Endodermal cell (in vitro differentiated cells): Measurements from ENCODE around the gene MORN4. TPM values are rescaled to one million over a fixed set of nuclear protein-coding genes. Genes with fewer than 3 reads are reported as not detected.

Experiments
- DNase-seq: peaks from one replicate; pipeline ENCODE4 v3.0.0-alpha.2; 2017
- H3K27ac ChIP-seq: 2 replicates; pipeline ENCODE4 v1.5.1; 2013; ENCODE audit warnings: mild to moderate bottlenecking, low read depth, low read length, moderate library complexity
- H3K27me3 ChIP-seq: 2 replicates; pipeline ENCODE4 v1.6.1; 2013; ENCODE audit warnings: mild to moderate bottlenecking, low read length, moderate library complexity; ENCODE audit not compliant: insufficient read depth, control insufficient read depth, poor library complexity, severe bottlenecking
- H3K36me3 ChIP-seq: 2 replicates; pipeline ENCODE4 v1.7.0; 2013; ENCODE audit warnings: mild to moderate bottlenecking, low read length, moderate library complexity; ENCODE audit not compliant: control insufficient read depth, insufficient read depth
- H3K4me1 ChIP-seq: one replicate; pipeline ENCODE4 v1.7.0; 2013; ENCODE audit warnings: low read length; ENCODE audit not compliant: control insufficient read depth, insufficient read depth
- H3K4me3 ChIP-seq: 2 replicates; pipeline ENCODE4 v1.5.1; 2013; ENCODE audit warnings: mild to moderate bottlenecking, low read length, moderate library complexity
- H3K9ac ChIP-seq: 2 replicates; pipeline ENCODE4 v1.6.1; 2013; ENCODE audit warnings: mild to moderate bottlenecking, low read length, moderate library complexity; ENCODE audit not compliant: poor library complexity, severe bottlenecking; ENCODE audit errors: extremely low read depth
- H3K9me3 ChIP-seq: 2 replicates; pipeline ENCODE4 v1.6.1; 2013; ENCODE audit warnings: mild to moderate bottlenecking, low read length, moderate library complexity; ENCODE audit not compliant: control insufficient read depth
- H3K27ac Mint-ChIP-seq: 2 replicates; pipeline ENCODE4 v1.8.0; 2020; ENCODE audit warnings: mixed read lengths
- H3K27me3 Mint-ChIP-seq: 2 replicates; pipeline ENCODE4 v1.8.0; 2021; ENCODE audit warnings: mild to moderate bottlenecking, mixed read lengths; ENCODE audit not compliant: insufficient read depth
- H3K36me3 Mint-ChIP-seq: 2 replicates; pipeline ENCODE4 v1.8.0; 2020; ENCODE audit warnings: low read depth, mixed read lengths
- H3K4me1 Mint-ChIP-seq: 2 replicates; pipeline ENCODE4 v1.8.0; 2020; ENCODE audit warnings: mixed read lengths
- H3K4me3 Mint-ChIP-seq: 2 replicates; pipeline ENCODE4 v1.8.0; 2020; ENCODE audit warnings: mild to moderate bottlenecking, moderate library complexity, mixed read lengths
- H3K9me3 Mint-ChIP-seq: 2 replicates; pipeline ENCODE4 v1.8.0; 2020; ENCODE audit warnings: mild to moderate bottlenecking, mixed read lengths
- WGBS, 2 experiments: methylation state at CpG; one replicate each; pipeline versions ENCODE4 v1.1.5 to v1.1.7; 2013; ENCODE audit warnings: missing lambda C conversion rate in 2 of 2, mixed read lengths in 1 of 2; ENCODE audit not compliant: insufficient coverage in 1 of 2, insufficient read length in 1 of 2; 5-methylcytosine and 5-hydroxymethylcytosine counted together
- total RNA-seq, 2 donors: library from RNA; stranded (reverse); fragmentation: NEBNext Ultra II Directional in 1 of 2; extraction: Animal tissue kit (Norgen Biotek cat#: 25700) in 1 of 2; gene quantifications; 2 replicates in 1 of 2; 3 replicates in 1 of 2; pipeline ENCODE4 v1.2.1, GENCODE V29; 2021
- TF ChIP-seq, protein P1 (sequence below): fragments of 200-600 bp; sonication (generic); conservative IDR thresholded peaks from 2 replicates; pipeline ENCODE4 v1.5.0; 2021; ENCODE audit warnings: antibody characterized with exemption, mild to moderate bottlenecking

The MORN4 gene
- total RNA-seq, 2 donors from 2014 or later, result 19.0 to 21.3 TPM

DNA sequence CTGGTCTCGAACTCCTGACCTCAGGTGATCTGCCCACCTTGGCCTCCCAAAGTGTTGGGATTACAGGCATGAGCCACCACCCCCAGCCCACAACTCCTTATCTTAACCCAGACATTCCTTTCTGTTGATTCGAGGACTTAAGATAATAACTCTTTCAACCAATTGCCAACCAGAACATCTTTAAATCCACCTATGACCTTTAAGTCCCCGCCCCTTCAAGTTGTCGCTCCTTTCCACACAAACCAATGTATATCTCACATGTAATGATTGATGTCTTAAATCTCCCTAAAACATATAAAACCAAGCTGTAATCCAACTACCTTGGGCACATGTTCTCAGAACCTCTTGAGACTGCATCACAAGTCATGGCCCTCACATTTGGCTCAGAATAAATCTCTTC, 68.5 kb downstream of the MORN4 start:
- TF ChIP-seq, protein P1, sequence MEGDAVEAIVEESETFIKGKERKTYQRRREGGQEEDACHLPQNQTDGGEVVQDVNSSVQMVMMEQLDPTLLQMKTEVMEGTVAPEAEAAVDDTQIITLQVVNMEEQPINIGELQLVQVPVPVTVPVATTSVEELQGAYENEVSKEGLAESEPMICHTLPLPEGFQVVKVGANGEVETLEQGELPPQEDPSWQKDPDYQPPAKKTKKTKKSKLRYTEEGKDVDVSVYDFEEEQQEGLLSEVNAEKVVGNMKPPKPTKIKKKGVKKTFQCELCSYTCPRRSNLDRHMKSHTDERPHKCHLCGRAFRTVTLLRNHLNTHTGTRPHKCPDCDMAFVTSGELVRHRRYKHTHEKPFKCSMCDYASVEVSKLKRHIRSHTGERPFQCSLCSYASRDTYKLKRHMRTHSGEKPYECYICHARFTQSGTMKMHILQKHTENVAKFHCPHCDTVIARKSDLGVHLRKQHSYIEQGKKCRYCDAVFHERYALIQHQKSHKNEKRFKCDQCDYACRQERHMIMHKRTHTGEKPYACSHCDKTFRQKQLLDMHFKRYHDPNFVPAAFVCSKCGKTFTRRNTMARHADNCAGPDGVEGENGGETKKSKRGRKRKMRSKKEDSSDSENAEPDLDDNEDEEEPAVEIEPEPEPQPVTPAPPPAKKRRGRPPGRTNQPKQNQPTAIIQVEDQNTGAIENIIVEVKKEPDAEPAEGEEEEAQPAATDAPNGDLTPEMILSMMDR, result no peak
- H3K36me3 Mint-ChIP-seq, result peaks cover 24% of the 10 kb centered on the region
- no peak overlapping the region for H3K27ac ChIP-seq
- no peak overlapping the region for H3K4me3 Mint-ChIP-seq
- 88 to 94% methylated on average over 3 to 4 of the region's 4 CpGs for WGBS, 2 experiments
- no peaks in the 10 kb centered on the region for H3K27me3 ChIP-seq
- H3K4me1 Mint-ChIP-seq, result peaks cover 22% of the 10 kb centered on the region
- no peak for DNase-seq
- peaks cover 8% of the 10 kb centered on the region for H3K36me3 ChIP-seq
- peaks cover 5% of the 10 kb centered on the region for H3K4me1 ChIP-seq
- no peak overlapping the region for H3K9ac ChIP-seq
- H3K27ac Mint-ChIP-seq, result no peak overlapping the region
- no peak overlapping the region for H3K4me3 ChIP-seq
- no peaks in the 10 kb centered on the region for H3K27me3 Mint-ChIP-seq
- peaks cover 36% of the 10 kb centered on the region for H3K9me3 Mint-ChIP-seq
- peaks cover 9% of the 10 kb centered on the region for H3K9me3 ChIP-seq

Other genes with a start within 250 kb of the MORN4 start
- gene RRP12, start 232.2 kb downstream of the MORN4 start, total RNA-seq, result 10 to 100 TPM; 33.0 to 34.7 TPM
- 100 to 1,000 TPM; 490 to 499 TPM for gene PGAM1, start 207.3 kb downstream of the MORN4 start, total RNA-seq
- gene EXOSC1, start 187.5 kb downstream of the MORN4 start, total RNA-seq, result 10 to 100 TPM; 48.9 to 55.6 TPM
- gene ZDHHC16, start 187.3 kb downstream of the MORN4 start, total RNA-seq, result 10 to 100 TPM; 44.5 to 53.6 TPM
- 10 to 100 TPM; 84.2 to 98.8 TPM for gene MMS19, start 135.1 kb downstream of the MORN4 start, total RNA-seq
- 10 to 100 TPM; 19.1 to 19.3 TPM for gene UBTD1, start 134.6 kb downstream of the MORN4 start, total RNA-seq
- not detected for gene ANKRD2, start 60.7 kb downstream of the MORN4 start, total RNA-seq
- gene HOGA1, start 49.1 kb downstream of the MORN4 start, total RNA-seq, result 1 to 10 TPM in 1 of 2 donors, under 1 TPM in 1; 0.15 to 1.7 TPM
- not detected for gene C10orf62, start 43.8 kb downstream of the MORN4 start, total RNA-seq
- gene PI4K2A, start 7.2 kb upstream of the MORN4 start, total RNA-seq, result 10 to 100 TPM; 14.5 to 18.1 TPM
- gene AVPI1, start 53.7 kb upstream of the MORN4 start, total RNA-seq, result 1 to 10 TPM; 3.9 to 4.3 TPM
- 10 to 100 TPM; 44.3 to 47.9 TPM for gene MARVELD1, start 80.2 kb upstream of the MORN4 start, total RNA-seq
- 10 to 100 TPM; 33.5 to 36.3 TPM for gene ZFYVE27, start 103.6 kb upstream of the MORN4 start, total RNA-seq
- gene SFRP5, start 138.5 kb upstream of the MORN4 start, total RNA-seq, result 1 to 10 TPM; 1.8 to 2.3 TPM
- gene GOLGA7B, start 216.3 kb upstream of the MORN4 start, total RNA-seq, result under 1 TPM; 0.18 to 0.27 TPM